ENCODE measurements around the gene NEDD4L.
"Not testable (repeated sequence)": the region's sequence is repeated elsewhere in the genome, so short reads cannot be mapped to it uniquely, and the experiment has no call there.

The NEDD4L gene

GRCh38 chr18:58427321-58427720 is 383.3 kb downstream of the NEDD4L start:
- Histone ChIP-seq H3K4me3 (no peak overlapping the region), H3K4me2 (no peak overlapping the region), H3K4me1 (peaks cover 13% of the 10 kb centered on the region), H3K36me3 (no peaks in the 10 kb centered on the region), H3K27ac (no peak overlapping the region), H3K9ac (no peak overlapping the region), H4K20me1 (no peaks in the 10 kb centered on the region), H3K27me3 (no peaks in the 10 kb centered on the region), H3K9me3 (no peaks in the 10 kb centered on the region)
- TF ChIP-seq Cebpa-rat (IDR thresholded peaks at IDR 0.05): no peak

DNA sequence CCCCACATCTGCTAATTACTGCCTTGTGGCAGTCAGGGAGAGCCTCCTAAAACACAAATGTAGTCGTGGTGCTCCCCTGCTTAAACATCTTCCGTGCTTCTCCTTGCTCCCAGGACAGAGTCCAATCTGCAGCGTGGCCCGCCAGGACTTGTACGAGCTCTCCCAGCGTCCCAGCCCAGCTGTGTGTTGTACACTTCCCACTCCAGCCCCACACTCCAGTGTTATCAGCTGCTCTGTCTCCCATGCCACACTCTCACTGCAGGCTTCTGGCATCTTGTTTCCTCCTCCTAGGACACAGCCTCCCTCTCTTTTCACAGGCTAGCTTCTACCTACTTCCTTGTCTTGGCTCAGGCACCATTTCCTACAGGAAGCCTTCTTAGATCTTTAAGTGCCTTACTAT is 385.4 kb downstream of the NEDD4L start:
- Histone ChIP-seq H3K4me3 (no peak overlapping the region), H3K9ac (no peak overlapping the region), H3K27ac (no peak overlapping the region), H3K36me3 (no peaks in the 10 kb centered on the region), H4K20me1 (no peaks in the 10 kb centered on the region), H3K4me1 (peaks cover 5% of the 10 kb centered on the region), H3K9me3 (no peaks in the 10 kb centered on the region), H3K4me2 (no peak overlapping the region), H3K27me3 (no peaks in the 10 kb centered on the region)
- no peak for TF ChIP-seq Cebpa-rat (IDR thresholded peaks at IDR 0.05)

- H3K27me3 ChIP-seq: no peaks in the 10 kb centered on the region
- no peak overlapping the region for H3K9ac ChIP-seq
- H3K4me2 ChIP-seq: no peak overlapping the region
- no peak overlapping the region for H3K4me3 ChIP-seq
- no peaks in the 10 kb centered on the region for H3K9me3 ChIP-seq
- no peaks in the 10 kb centered on the region for H3K4me1 ChIP-seq
- no peaks in the 10 kb centered on the region for H3K36me3 ChIP-seq
- TF ChIP-seq Cebpa-rat (IDR thresholded peaks at IDR 0.05): no peak
- no peaks in the 10 kb centered on the region for H4K20me1 ChIP-seq
- no peak overlapping the region for H3K27ac ChIP-seq
These were observed 387.2 kb downstream of the NEDD4L start for GRCh38 chr18:58431215-58431614.

DNA sequence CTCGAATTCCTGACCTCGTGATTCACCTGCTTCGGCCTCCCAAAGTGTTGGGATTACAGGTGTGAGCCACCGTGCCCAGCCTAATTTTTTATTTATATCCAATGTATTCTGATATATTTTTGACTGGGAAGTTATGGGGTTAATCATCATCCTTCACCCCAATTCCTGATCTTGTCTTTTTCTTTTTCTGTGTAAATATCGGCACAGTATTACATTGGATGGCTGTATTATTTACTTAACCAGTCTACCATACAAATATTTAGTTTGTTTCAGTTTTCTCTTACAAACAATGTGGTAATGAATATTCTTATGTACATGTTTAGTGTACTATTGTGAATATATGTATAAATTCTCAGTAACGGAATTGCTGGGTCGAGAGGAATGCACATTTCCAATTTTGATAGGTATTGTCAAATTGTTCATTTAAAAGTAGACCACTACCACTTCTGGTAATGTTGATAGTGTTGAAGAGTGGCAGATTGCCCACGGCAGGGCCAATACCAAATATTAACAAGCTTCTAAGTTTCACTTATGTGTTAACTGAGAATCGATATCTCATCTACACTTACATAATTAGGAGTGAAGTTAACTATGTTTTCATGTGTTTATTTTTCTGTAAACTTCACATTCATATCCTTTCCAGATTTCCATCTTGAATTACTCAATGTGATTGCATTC is 388.2 kb downstream of the NEDD4L start:
- no peak overlapping the region for H3K27ac ChIP-seq
- H3K27me3 ChIP-seq: no peaks in the 10 kb centered on the region
- no peaks in the 10 kb centered on the region for H3K4me1 ChIP-seq
- H3K36me3 ChIP-seq: no peaks in the 10 kb centered on the region
- no peak for TF ChIP-seq Cebpa-rat (IDR thresholded peaks at IDR 0.05)
- H3K9me3 ChIP-seq: no peaks in the 10 kb centered on the region
- no peak overlapping the region for H3K9ac ChIP-seq
- H3K4me3 ChIP-seq: no peak overlapping the region
- H3K4me2 ChIP-seq: no peak overlapping the region
- H4K20me1 ChIP-seq: no peaks in the 10 kb centered on the region

DNA sequence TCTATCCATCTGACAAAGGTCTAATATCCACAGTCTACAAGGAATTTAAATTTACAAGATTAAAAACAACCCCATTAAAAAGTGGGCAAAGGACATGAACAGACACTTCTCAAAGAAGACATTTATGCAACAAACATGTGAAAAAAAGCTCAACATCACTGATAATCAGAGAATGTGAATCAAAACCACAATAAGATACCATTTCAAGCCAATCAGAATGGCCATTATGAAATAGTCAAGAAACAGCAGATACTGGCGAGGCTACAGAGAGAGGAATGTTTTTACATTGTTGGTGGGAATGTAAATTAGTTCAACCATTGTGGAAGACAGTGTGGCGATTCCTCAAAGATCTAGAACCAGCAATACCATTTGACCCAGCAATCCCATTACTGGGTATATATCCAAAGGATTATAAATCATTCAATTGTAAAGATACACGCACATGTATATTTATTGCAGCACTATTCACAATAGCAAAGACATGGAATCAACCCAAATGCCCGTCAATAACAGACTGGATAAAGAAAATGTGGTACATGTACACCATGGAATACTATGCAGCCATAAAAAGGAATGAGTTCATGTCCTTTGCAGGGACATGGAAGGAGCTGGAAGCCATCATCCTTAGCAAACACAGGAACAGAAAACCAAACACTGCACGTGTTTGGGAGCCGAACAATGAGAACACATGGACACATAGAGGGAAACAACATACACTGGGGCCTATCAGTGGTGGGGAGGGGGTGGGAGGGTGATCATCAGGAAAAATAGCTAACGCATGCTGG is 391.4 kb downstream of the NEDD4L start:
- not testable (repeated sequence) for H3K4me2 ChIP-seq, H3K9me3 ChIP-seq, H4K20me1 ChIP-seq, H3K27ac ChIP-seq, H3K9ac ChIP-seq, H3K4me3 ChIP-seq, H3K27me3 ChIP-seq, H3K36me3 ChIP-seq
- H3K4me1 ChIP-seq: peaks cover 15% of the 10 kb centered on the region

DNA sequence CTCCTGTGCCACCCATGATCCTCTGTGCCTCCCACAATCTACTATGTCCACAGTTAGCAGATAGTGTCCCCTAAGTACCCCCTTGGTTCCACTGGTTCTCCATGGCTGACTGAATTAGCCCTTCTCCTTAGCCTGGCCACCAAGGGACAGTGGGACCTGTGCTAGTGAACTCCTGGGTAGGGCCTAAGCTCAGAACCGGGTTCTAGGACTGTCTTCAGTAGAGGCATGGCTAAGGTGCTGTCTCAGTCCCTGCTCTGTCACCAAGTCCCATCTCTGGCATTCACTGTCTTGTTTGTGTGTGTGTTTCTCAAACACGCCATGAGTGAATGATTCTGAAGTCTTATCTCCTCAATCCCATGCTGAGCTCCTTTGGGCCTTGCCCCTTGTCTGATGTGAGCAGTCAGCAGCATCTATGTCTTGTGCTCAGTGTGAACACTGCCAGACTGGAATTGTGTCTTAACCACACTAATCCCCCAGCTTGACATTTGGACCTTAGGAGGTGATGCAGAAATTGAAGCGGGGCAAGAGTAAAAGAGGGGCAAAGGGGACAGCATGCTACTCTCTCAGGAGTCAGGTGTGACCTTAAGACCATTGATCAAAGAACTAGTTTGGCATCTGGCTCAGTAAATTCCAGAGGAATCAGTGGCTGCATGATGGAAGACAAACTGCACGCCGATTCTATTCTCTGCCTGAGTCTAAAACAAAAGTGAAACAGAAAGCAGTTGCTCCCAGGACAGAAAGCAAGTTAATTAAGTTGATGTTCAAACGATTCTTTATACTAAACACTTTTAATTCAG is 394.3 kb downstream of the NEDD4L start:
- H3K9ac ChIP-seq: peak overlapping the region; percentile 3; the same call in 1 of the 2 replicates
- peak overlapping the region; percentile 73 for H3K4me2 ChIP-seq
- H3K9me3 ChIP-seq: no peaks in the 10 kb centered on the region
- H3K4me3 ChIP-seq: peak overlapping the region; percentile 25; the same call in 1 of the 2 replicates
- H3K27me3 ChIP-seq: no peaks in the 10 kb centered on the region
- peaks cover 21% of the 10 kb centered on the region for H3K4me1 ChIP-seq
- H4K20me1 ChIP-seq: no peaks in the 10 kb centered on the region
- no peak for TF ChIP-seq Cebpa-rat (IDR thresholded peaks at IDR 0.05)
- no peaks in the 10 kb centered on the region for H3K36me3 ChIP-seq
- peak overlapping the region; percentile 50 for H3K27ac ChIP-seq

- Histone ChIP-seq H3K27ac (peak overlapping the region; percentile 50), H3K4me1 (peaks cover 21% of the 10 kb centered on the region), H3K9ac (peak overlapping the region; percentile 3; the same call in 1 of the 2 replicates), H3K27me3 (no peaks in the 10 kb centered on the region), H3K4me3 (peak overlapping the region; percentile 25; the same call in 1 of the 2 replicates), H3K36me3 (no peaks in the 10 kb centered on the region), H3K4me2 (peak overlapping the region; percentile 73), H3K9me3 (no peaks in the 10 kb centered on the region), H4K20me1 (no peaks in the 10 kb centered on the region)
- no peak for TF ChIP-seq Cebpa-rat (IDR thresholded peaks at IDR 0.05)
These were observed 394.9 kb downstream of the NEDD4L start for GRCh38 chr18:58438958-58439300.

GRCh38 chr18:58443671-58444070 is 399.6 kb downstream of the NEDD4L start:
- H3K4me1 ChIP-seq: peaks cover 12% of the 10 kb centered on the region
- no peaks in the 10 kb centered on the region for H4K20me1 ChIP-seq
- no peak overlapping the region for H3K4me3 ChIP-seq
- TF ChIP-seq Cebpa-rat (IDR thresholded peaks at IDR 0.05): no peak
- no peak overlapping the region for H3K9ac ChIP-seq
- H3K27ac ChIP-seq: no peak overlapping the region
- no peaks in the 10 kb centered on the region for H3K9me3 ChIP-seq
- H3K27me3 ChIP-seq: no peaks in the 10 kb centered on the region
- no peak overlapping the region for H3K4me2 ChIP-seq
- H3K36me3 ChIP-seq: no peaks in the 10 kb centered on the region

DNA sequence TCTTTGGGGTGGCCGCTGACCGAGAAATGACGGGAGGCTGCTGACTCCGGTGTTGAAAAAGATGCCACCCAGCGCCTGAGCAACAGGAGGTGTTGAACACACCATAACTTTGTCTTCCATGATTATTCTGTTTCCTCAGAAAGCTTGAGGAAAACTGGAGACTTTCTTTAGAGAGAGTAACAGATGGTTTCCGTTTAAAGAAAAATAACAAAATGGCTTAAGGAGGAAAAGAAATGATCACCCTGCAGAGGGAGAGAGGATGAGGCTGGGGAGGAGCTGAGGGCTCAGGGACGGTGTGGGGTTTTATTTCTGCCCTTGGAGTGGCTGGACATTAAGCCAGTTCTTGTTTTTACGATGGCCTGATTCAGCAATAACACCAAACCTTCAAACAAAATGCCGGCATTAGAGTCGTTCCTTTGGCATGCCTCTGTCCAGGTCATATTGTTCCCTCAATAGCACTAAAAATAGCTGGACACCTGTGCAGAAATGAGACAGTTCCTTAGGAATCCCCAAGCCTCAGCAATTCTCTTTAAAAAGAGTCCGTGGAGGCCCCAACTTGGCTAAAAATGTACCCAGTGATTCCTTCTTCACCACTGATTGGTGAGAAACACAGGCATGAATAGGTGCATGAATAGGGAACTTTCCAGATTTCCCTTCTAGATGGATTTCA is 402.5 kb downstream of the NEDD4L start:
- no peak overlapping the region for H3K4me2 ChIP-seq
- H3K9me3 ChIP-seq: no peaks in the 10 kb centered on the region

More for the DNA sequence above, 402.5 kb downstream of the NEDD4L start:
- Histone ChIP-seq H3K27ac (no peak overlapping the region), H3K4me1 (peaks cover 6% of the 10 kb centered on the region; the same call in 1 of the 2 replicates), H3K36me3 (no peaks in the 10 kb centered on the region), H3K4me3 (no peak overlapping the region), H3K27me3 (no peaks in the 10 kb centered on the region), H3K9ac (no peak overlapping the region), H4K20me1 (no peaks in the 10 kb centered on the region)
- TF ChIP-seq Cebpa-rat (IDR thresholded peaks at IDR 0.05): no peak

Measured in BLaER1 (cell line).